Measurements from ENCODE around the gene POGZ. TPM values are rescaled to one million over a fixed set of nuclear protein-coding genes. Genes with fewer than 3 reads are reported as not detected.
A peak's percentile ranks its signal among the peaks of the same experiment; 100 is the strongest.

Gene POGZ
- total RNA-seq, 4 donors from 2014 or later, result 14.1 to 20.2 (median 15.1) TPM

DNA sequence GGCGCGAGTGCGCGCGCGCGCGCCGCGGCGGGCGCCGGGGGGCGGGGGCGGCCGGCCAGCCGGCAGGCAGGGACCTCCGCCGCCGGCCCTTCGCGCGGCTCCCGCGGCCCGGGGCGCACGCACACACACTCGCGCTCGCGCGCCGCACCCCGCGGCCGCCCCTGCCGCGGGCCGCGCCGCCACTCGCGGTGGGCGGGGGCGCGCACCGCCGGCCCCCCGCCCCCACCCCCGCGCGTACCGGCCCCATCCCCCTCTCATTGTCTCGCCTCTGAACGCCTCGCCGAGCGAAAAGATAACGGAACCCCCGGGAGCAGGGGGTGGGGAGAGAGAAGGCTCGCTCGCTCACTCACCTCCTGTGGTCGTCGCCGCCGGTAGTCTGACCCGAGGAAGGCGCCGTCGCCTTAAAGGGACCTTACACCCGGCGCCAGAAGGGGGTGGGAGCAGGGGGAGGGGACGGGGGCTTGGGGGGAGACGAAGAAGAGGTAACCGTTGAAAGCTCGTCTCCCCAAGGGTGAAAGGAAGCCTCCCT, 428 bp downstream of the POGZ start:
- Histone ChIP-seq H3K4me3 (peak overlapping the region; percentile 73 to 97 (median 80)), H3K9me3 (no peaks in the 10 kb centered on the region), H3K36me3 (no peaks in the 10 kb centered on the region), H3K4me1 (peaks cover 11 to 16% of the 10 kb centered on the region in 2 donors), H3K27me3 (peaks cover 0 to 2% (median 0%) of the 10 kb centered on the region in 3 donors), H3K27ac (peak overlapping the region; percentile 87 to 98 (median 96))
- peak in 1 of 2 donors; percentile 0 for TF ChIP-seq POLR2A (IDR thresholded peaks at IDR 0.05)
- TF ChIP-seq CTCF (IDR thresholded peaks at IDR 0.05 in 4 of 5, conservative IDR thresholded peaks at IDR 0.05 in 1 of 5), result no peak
- DNase-seq, result peak; percentile 28 to 68
- in situ Hi-C loops (cut with MboI; ENCODE audit: low sequenced_read_pairs in 4 of 4), result no loop called here
- ATAC-seq, result peak; percentile 57 to 75
- intact Hi-C loops (cut with DNase I; ENCODE audit: low total_unique reads), result loop anchor here (1.0 to 2.0 kb wide), 2 partner anchors 14 to 60 kb away; partner anchors contain the start of gene PSMB4

DNA sequence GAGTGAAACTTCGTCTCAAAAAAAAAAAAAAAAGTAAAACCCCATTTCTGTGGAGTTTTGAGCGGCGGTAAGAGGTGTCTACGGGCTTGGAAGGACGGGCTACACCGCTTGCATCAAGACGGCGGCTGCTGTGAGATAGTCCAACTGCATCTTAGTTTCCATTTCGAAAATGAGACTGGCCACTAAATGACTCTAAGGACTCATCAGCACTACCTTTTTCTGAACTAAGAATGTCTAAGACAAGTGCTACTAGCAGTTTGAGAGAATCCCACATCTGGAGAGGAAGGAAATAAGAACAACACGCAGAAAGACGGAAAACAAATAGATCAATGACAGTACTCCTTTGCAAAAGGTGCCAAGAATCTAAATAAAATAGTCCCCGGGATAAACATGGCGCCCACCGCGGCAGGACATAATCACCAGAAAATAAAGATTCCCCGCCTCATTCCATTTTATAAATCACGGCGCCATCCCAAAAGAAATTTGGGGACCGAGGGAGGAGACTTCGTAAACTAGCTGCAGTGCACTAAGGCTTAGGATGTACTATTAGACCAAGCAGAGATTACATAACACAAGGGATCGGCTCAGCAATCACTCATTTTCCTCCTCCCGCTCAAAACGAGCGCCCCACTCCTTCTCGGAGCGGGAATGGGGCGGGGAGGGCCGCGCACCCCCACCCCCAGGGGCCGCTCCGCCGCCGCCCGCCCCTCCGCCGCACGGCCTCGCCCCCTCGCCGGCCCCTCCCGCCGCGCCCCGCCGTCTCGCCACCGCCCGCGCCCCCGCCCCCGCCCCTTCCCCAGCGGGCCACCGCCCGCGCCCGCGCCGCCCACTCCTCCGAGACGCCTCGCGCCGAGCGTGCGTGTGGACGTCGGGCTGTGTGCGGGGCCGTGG, 1.1 kb downstream of the POGZ start:
- Histone ChIP-seq H3K27ac (peak overlapping the region; percentile 79 to 93 (median 82)), H3K4me1 (peaks cover 11 to 16% of the 10 kb centered on the region in 2 donors), H3K36me3 (no peaks in the 10 kb centered on the region), H3K27me3 (no peaks in the 10 kb centered on the region), H3K9me3 (no peaks in the 10 kb centered on the region), H3K4me3 (peak overlapping the region; percentile 54 to 82 (median 63))
- peak in 1 of 2 donors; percentile 31 for TF ChIP-seq POLR2A (IDR thresholded peaks at IDR 0.05)
- TF ChIP-seq CTCF (IDR thresholded peaks at IDR 0.05 in 4 of 5, conservative IDR thresholded peaks at IDR 0.05 in 1 of 5), result no peak
- DNase-seq (peak; percentile 34 to 37), ATAC-seq (peak; percentile 48 to 72)
- intact Hi-C loops (cut with DNase I; ENCODE audit: low total_unique reads), result loop anchor here (1.0 to 2.0 kb wide), 2 partner anchors 11 to 59 kb away; partner anchors contain the start of gene PSMB4
- in situ Hi-C loops (cut with MboI; ENCODE audit: low sequenced_read_pairs in 4 of 4), result no loop called here

GRCh38 chr1:151455966-151456365, 3.3 kb downstream of the POGZ start:
- Histone ChIP-seq H3K27ac (peak overlapping the region in 3 of 4 donors; percentile 15 to 93 (median 85)), H3K4me1 (peaks cover 11 to 16% of the 10 kb centered on the region in 2 donors), H3K36me3 (no peaks in the 10 kb centered on the region), H3K9me3 (no peaks in the 10 kb centered on the region), H3K27me3 (no peaks in the 10 kb centered on the region), H3K4me3 (no peak overlapping the region)
- TF ChIP-seq POLR2A (IDR thresholded peaks at IDR 0.05) (no peak), CTCF (IDR thresholded peaks at IDR 0.05 in 4 of 5, conservative IDR thresholded peaks at IDR 0.05 in 1 of 5) (no peak)
- ATAC-seq (no peak), DNase-seq (no peak)
- in situ Hi-C loops (cut with MboI; ENCODE audit: low sequenced_read_pairs in 4 of 4), result no loop called here
- intact Hi-C loops (cut with DNase I; ENCODE audit: low total_unique reads), result no loop called here

- Histone ChIP-seq H3K4me1 (peaks cover 11 to 16% of the 10 kb centered on the region in 2 donors), H3K4me3 (no peak overlapping the region), H3K9me3 (no peaks in the 10 kb centered on the region), H3K27me3 (no peaks in the 10 kb centered on the region), H3K36me3 (no peaks in the 10 kb centered on the region), H3K27ac (peak overlapping the region in 1 of 4 donors; percentile 85)
- DNase-seq (no peak), ATAC-seq (no peak)
- TF ChIP-seq POLR2A (IDR thresholded peaks at IDR 0.05) (no peak), CTCF (IDR thresholded peaks at IDR 0.05 in 4 of 5, conservative IDR thresholded peaks at IDR 0.05 in 1 of 5) (no peak)
- intact Hi-C loops (cut with DNase I; ENCODE audit: low total_unique reads), result no loop called here
- in situ Hi-C loops (cut with MboI; ENCODE audit: low sequenced_read_pairs in 4 of 4), result no loop called here
Measured at GRCh38 chr1:151455231-151455630, 4.1 kb downstream of the POGZ start.

Data from gastrocnemius medialis (tissue), 4 donors.